Upper lobe of right lung (tissue), 1 donor: ENCODE measurements around the gene CAGE1. TPM values are rescaled to one million over a fixed set of nuclear protein-coding genes. Genes with fewer than 3 reads are reported as not detected.
"Not testable (repeated sequence)": the region's sequence is repeated elsewhere in the genome, so short reads cannot be mapped to it uniquely, and the experiment has no call there.

ENCODE experiments used
- ATAC-seq: fragments of 200-7000 bp; cut with Tn5 transposase; one replicate; pipeline ENCODE4 v1.9.1; 2020; ENCODE audit warnings: mild to moderate bottlenecking, moderate library complexity
- DNase-seq: peaks from one replicate; pipeline ENCODE4 v3.0.0-alpha.2; 2020
- H3K27ac ChIP-seq: fragments of 200-600 bp; one replicate; pipeline ENCODE4 v1.8.0; 2022
- H3K27me3 ChIP-seq: fragments of 200-600 bp; one replicate; pipeline ENCODE4 v1.8.0; 2022; ENCODE audit warnings: mild to moderate bottlenecking
- H3K36me3 ChIP-seq: fragments of 200-600 bp; one replicate; pipeline ENCODE4 v1.8.0; 2022
- H3K4me1 ChIP-seq: fragments of 200-600 bp; one replicate; pipeline ENCODE4 v1.8.0; 2022
- H3K4me3 ChIP-seq: fragments of 200-600 bp; one replicate; pipeline ENCODE4 v1.8.0; 2022; ENCODE audit warnings: mild to moderate bottlenecking
- H3K9me3 ChIP-seq: fragments of 200-600 bp; one replicate; pipeline ENCODE4 v1.8.0; 2022
- intact Hi-C: fragments of 100-400 bp; cut with DNase I; formaldehyde crosslinking; loops from one replicate; pipeline ENCODE4 v1.11.0; 2022
- total RNA-seq: library from RNA; stranded (reverse); fragmentation: NEBNext Ultra II Directional; extraction: Animal tissue kit (Norgen Biotek cat#: 25700); gene quantifications from one replicate; pipeline ENCODE4 v1.2.1, GENCODE V29; 2021
- TF ChIP-seq, protein P1 (sequence below): fragments of 200-600 bp; IDR thresholded peaks from one replicate; pipeline ENCODE4 v1.8.0; 2022; ENCODE audit warnings: antibody characterized with exemption
- donor health status: DM: no; HTN: yes; CAD: no; lungs with severe emphysema.

The CAGE1 gene
- total RNA-seq, 1 donor from 2014 or later = not detected

GRCh38 chr6:7324520-7324919 lies 65.0 kb downstream of the CAGE1 start:
- no peaks in the 10 kb centered on the region for H3K9me3 ChIP-seq
- intact Hi-C loops = no loop called here
- H3K36me3 ChIP-seq = no peaks in the 10 kb centered on the region
- DNase-seq (no peak), ATAC-seq (peak; percentile 97)
- H3K27ac ChIP-seq = no peak overlapping the region
- H3K4me3 ChIP-seq = no peak overlapping the region
- TF ChIP-seq, protein P1, sequence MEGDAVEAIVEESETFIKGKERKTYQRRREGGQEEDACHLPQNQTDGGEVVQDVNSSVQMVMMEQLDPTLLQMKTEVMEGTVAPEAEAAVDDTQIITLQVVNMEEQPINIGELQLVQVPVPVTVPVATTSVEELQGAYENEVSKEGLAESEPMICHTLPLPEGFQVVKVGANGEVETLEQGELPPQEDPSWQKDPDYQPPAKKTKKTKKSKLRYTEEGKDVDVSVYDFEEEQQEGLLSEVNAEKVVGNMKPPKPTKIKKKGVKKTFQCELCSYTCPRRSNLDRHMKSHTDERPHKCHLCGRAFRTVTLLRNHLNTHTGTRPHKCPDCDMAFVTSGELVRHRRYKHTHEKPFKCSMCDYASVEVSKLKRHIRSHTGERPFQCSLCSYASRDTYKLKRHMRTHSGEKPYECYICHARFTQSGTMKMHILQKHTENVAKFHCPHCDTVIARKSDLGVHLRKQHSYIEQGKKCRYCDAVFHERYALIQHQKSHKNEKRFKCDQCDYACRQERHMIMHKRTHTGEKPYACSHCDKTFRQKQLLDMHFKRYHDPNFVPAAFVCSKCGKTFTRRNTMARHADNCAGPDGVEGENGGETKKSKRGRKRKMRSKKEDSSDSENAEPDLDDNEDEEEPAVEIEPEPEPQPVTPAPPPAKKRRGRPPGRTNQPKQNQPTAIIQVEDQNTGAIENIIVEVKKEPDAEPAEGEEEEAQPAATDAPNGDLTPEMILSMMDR = no peak
- peaks cover 4% of the 10 kb centered on the region for H3K27me3 ChIP-seq
- H3K4me1 ChIP-seq = no peaks in the 10 kb centered on the region

- Histone ChIP-seq H3K9me3 (no peaks in the 10 kb centered on the region), H3K4me1 (no peaks in the 10 kb centered on the region), H3K4me3 (no peak overlapping the region), H3K36me3 (no peaks in the 10 kb centered on the region), H3K27ac (no peak overlapping the region), H3K27me3 (peaks cover 4% of the 10 kb centered on the region)
- intact Hi-C loops = no loop called here
- DNase-seq (no peak), ATAC-seq (no peak)
- TF ChIP-seq, protein P1 = no peak
Measured at GRCh38 chr6:7323074-7323473, 66.5 kb downstream of the CAGE1 start.

- intact Hi-C loops, ATAC-seq, H3K9me3 ChIP-seq, H3K4me1 ChIP-seq, H3K36me3 ChIP-seq, DNase-seq, H3K27ac ChIP-seq, H3K4me3 ChIP-seq, H3K27me3 ChIP-seq: not testable (repeated sequence)
Measured at GRCh38 chr6:7321866-7322265, 67.7 kb downstream of the CAGE1 start.

- ATAC-seq, H3K9me3 ChIP-seq, H3K4me1 ChIP-seq, H3K27me3 ChIP-seq, intact Hi-C loops, H3K27ac ChIP-seq, H3K36me3 ChIP-seq, DNase-seq, H3K4me3 ChIP-seq: not testable (repeated sequence)
Measured at GRCh38 chr6:7319406-7319805, 70.1 kb downstream of the CAGE1 start.

DNA sequence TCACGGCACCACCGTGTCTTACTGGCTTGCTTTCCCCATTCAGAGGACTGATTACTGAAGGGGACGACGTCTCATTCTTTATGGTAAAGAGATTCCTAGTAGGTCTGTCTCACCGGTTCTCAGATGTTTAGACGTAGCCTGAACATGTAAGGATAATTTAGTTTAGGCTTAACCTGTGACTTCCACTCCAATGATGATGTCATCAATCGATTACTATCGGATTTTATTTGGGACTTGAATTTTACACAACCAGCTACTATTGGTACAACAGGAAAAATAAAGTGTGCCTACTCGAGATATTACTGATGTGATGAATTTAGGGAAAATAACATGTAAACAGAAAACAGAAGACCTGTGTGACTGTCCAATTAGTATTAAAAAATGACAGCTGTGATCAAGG lies 72.0 kb downstream of the CAGE1 start:
- Histone ChIP-seq H3K27me3 (no peaks in the 10 kb centered on the region), H3K4me1 (no peaks in the 10 kb centered on the region), H3K36me3 (no peaks in the 10 kb centered on the region), H3K4me3 (no peak overlapping the region), H3K9me3 (no peaks in the 10 kb centered on the region), H3K27ac (no peak overlapping the region)
- intact Hi-C loops = no loop called here
- TF ChIP-seq, protein P1 = no peak
- ATAC-seq = no peak
- DNase-seq = no peak

- H3K36me3 ChIP-seq = no peaks in the 10 kb centered on the region
- no peaks in the 10 kb centered on the region for H3K4me1 ChIP-seq
- H3K4me3 ChIP-seq = no peak overlapping the region
- H3K9me3 ChIP-seq = no peaks in the 10 kb centered on the region
- no peak overlapping the region for H3K27ac ChIP-seq
- ATAC-seq = no peak
- TF ChIP-seq, protein P1 = no peak
- H3K27me3 ChIP-seq = no peaks in the 10 kb centered on the region
- intact Hi-C loops = no loop called here
- DNase-seq = no peak
Measured at GRCh38 chr6:7316658-7317533, 72.6 kb downstream of the CAGE1 start.
